ENCODE data around the gene TRMT10A.

Gene TRMT10A, protein sequence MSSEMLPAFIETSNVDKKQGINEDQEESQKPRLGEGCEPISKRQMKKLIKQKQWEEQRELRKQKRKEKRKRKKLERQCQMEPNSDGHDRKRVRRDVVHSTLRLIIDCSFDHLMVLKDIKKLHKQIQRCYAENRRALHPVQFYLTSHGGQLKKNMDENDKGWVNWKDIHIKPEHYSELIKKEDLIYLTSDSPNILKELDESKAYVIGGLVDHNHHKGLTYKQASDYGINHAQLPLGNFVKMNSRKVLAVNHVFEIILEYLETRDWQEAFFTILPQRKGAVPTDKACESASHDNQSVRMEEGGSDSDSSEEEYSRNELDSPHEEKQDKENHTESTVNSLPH

DNA sequence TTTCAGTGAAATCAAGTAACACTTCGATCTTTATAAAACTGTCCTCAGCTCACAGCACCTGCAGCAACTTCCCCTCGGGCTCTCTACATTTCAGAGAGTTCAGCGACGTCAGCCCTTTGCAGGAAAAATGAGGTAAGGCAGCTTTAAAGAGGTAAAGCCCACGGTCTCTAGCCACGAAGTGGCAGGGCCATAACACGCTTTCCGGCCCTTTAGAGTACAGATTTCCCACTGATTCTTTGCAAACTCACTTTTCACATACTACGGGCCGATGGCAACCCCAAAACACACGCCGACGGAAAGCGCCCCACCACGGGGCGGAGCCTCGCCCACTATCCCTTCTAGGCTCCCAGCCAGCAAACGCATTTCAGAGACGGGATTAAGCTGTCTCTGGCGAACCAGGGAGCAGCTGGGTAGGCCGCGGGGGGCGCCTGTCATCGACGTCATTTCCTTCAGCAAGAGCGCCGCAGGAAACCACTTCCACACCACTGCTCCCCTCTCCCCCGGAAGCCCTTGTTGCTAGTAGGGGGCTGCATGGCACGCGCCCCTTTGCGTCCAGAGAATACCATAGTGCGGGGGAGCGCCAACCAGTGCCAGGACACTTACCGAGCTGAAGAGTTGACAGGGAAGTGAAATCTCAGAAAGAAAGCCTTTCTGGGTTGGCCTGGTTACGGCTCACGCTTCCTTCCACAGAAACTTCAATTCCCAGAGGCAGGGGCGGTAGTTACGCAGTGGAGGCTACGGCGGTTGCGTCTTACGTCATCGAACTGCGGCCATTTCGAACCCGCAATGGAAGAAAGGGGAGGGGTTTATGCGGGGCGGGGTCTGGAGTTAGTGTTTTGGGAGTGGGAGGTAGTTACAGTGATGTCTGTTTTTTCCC lies at the start of gene TRMT10A:
Gene TRMT10A, minus strand, starts transcription at position 730 of the 877 bp plus-strand sequence. CDS start 4,701 bp downstream, outside the sequence.
- in situ Hi-C loops (cut with MboI; ENCODE audit: low sequenced_read_pairs), result loop anchor here (25.0 kb wide), 2 partner anchors 249 to 324 kb away; partner anchors contain the start of genes DAPP1 and LAMTOR3

DNA sequence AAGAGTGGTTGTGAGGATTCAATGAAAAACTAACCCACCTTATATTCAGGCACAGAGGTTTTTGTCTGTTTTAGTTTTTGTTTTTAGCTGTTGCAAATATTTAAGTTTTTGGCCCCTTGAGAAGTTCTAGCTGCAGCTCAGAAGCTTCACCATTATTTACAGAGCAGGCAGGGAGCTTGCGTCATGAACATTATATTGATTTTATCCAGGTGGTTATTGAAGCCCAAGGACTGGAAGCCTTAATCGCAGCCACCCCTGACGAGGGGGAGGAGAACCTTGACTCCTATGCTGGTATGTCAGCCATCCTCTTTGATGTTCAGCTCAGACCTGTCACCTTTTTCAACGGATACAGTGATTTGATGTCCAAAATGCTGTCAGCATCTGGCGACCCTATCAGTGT lies 48.9 kb upstream of the TRMT10A start:
- in situ Hi-C loops (cut with MboI; ENCODE audit: low sequenced_read_pairs), result no loop called here

DNA sequence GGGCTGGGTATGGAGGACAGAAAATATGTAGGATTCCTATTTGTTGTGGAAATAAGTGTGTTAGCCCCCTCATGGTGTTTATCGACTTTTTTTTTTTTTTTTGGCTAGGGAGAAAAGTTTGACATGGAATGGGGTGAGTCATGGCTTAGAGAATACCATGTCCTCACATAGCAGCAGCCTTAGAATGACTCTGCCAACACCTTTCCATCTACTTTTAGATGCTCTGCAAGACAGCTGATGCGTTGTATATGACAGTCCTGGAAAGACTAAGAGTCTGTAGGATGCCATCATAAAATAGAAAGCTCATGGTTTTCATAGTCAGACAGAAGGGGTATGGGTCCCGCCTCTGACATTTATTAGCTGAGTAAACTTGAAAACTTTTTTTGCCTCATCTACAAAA lies 48.4 kb upstream of the TRMT10A start:
- in situ Hi-C loops (cut with MboI; ENCODE audit: low sequenced_read_pairs), result no loop called here

DNA sequence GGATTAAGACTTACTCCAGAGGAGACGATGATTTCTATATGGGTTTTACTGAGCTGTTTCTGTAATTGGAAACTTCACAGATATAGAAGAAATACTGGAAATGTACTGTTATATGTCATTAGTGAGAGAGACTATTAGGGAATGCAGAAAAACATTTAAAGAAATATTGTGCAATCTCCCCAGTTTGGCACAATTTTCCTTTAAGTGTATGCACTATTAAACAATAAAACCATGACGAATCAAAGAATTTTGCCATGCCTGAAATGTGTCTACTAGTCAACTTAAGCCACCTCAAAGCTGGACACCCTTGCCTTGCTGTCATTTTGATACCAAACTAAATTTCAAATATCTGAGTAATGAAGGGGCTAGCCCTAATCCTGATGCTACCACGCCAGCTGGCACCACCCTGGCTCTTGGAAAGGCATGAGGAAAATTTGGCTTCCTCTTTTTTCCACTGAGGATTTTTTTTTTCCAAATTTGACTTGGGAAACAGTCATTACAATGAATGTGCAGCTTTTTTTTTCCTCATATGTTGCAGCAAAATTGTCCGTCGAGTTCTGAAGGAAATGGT lies 46.9 kb upstream of the TRMT10A start:
- in situ Hi-C loops (cut with MboI; ENCODE audit: low sequenced_read_pairs), result no loop called here

DNA sequence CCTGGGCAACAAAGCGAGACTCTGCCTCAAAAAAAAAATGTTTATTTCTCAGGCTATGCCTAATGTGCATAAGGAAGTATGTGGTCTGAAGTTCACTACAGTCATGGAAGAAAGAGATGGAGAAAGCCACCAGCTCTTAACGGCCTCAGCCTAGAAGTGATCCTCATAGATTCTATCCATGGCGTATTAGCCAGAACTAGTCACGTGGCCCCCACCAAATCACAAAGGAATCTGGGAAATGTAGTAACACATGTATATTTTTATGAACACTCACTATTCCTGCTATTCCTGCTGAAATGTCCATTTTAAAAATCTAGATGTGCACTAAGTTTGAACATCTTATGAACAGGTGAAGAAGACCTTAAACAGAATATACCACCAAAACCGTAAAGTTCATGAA lies 44.6 kb upstream of the TRMT10A start:
- in situ Hi-C loops (cut with MboI; ENCODE audit: low sequenced_read_pairs), result no loop called here

DNA sequence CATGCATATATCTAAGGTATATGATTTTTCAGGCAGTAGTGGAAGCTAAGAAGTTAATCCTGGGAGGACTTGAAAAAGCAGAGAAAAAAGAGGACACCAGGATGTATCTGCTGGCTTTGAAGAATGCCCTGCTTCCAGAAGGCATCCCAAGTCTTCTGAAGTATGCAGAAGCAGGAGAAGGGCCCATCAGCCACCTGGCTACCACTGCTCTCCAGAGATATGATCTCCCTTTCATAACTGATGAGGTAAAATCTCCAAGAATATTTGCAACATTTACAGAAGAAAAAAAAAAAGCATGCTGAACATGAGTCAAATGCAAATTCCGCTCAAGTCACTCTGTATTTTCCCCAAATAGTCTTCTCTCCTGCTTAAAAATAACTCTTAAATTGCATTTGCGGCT lies 42.9 kb upstream of the TRMT10A start:
- in situ Hi-C loops (cut with MboI; ENCODE audit: low sequenced_read_pairs), result no loop called here

DNA sequence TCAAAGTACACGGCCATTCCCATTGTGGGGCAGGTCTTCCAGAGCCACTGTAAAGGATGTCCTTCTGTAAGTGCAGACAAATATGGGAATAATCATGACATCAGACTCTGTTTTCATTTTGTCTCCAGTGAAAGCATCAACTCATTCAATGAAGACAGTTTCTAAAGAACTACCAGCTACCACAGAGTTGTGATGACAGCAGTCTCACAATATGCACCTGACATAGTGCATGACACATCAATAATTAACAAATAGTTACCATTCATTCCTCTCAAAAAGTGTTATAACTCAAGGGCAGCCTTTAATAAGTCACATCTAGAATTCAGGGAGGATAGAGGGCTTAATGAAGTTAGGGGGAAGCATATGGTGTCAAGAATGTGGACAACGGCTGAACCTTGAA lies 31.0 kb upstream of the TRMT10A start:
- in situ Hi-C loops (cut with MboI; ENCODE audit: low sequenced_read_pairs), result no loop called here

DNA sequence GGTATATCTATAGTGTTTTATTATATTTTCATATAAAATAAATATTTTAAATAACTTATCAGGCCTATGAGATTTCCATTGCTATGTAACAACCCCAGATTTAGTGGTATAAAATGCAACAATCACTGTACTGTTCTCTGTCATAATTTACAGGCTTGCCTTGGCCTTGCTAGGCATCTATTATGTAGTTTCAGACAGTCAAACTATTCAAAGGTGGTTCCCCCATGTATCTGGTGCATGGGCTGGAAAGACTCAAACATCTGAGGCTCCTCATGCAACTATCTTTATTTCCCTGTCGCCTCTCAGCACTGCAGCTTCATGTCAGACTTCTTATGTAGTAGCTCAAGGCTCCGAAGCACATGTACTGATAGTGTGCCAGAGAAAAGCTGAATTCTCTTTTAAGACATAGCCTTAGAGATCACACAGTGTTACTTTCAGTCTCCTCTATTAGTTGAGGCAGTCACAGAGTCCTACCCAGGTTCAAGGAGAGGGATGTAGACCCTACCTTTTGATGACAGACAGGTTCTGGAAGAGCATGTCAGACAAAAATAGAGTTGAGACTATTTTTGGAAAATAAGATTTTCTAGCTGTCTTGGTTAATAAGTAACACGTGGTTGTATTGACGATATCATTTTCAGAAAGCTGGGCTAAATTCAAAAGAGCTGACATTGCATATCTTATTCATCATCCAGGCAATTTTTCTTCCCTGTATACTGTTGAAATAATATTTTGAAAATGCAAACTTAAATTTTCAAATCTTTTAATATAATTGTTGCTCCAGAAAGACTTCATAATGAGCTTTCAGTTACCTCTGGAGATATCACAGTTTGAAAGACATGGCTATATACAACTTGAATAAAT lies 30.2 kb upstream of the TRMT10A start:
- in situ Hi-C loops (cut with MboI; ENCODE audit: low sequenced_read_pairs), result no loop called here

DNA sequence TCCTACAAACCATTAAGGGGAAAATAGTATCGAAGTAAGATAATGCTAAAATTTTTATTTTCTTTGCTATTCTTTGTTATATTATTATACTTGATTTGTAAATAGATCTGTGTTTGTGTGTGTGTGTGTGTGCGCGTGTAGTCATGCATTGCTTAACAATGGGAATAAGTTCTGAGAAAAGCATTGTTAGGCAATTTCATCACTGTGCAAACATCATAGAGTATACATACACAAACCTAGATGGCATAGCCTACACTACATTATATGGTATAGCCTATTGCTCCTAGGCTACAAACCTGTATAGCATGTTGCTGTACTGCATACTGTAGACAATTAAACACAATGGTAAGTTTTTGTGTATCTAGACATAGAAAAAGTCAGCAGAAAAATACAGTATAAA lies 27.9 kb upstream of the TRMT10A start:
- in situ Hi-C loops (cut with MboI; ENCODE audit: low sequenced_read_pairs), result no loop called here

DNA sequence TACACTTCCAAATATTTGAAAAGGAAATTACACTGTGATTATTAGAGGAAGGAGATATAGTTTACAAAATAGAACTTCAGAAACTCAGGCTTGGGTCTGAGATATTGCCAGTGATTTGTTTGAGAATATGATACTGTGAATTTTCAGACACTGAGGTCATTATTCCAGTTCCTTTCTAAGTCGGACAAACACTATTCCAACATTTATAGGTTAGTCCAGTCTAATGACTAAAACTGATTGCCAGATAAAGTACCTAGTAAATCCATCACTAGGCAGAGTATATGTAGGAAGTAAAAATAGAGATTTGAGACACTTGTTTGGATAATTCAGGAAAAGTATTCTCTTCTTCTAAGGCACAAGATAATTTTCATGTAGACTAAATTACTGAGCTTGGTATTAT lies 24.0 kb upstream of the TRMT10A start:
- in situ Hi-C loops (cut with MboI; ENCODE audit: low sequenced_read_pairs), result no loop called here

DNA sequence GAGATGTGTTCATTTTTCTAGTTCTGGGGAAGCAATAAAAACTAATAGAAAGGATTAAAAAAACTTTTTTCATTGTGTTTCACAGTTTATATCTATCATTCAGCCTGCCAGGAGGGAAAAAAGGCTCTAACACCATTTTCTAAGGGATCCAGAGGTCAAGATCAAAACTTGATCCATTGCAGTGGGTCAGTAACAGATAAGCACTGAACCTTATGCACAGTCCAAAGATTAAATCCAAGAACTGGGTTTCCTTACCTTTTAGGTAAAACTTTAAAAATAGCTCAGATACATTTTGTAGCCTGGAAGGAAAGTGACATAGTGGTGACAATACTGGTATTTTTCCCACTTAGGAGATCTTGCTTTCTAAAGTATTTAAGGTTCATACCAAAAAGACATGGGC lies 23.5 kb upstream of the TRMT10A start:
- in situ Hi-C loops (cut with MboI; ENCODE audit: low sequenced_read_pairs), result no loop called here

DNA sequence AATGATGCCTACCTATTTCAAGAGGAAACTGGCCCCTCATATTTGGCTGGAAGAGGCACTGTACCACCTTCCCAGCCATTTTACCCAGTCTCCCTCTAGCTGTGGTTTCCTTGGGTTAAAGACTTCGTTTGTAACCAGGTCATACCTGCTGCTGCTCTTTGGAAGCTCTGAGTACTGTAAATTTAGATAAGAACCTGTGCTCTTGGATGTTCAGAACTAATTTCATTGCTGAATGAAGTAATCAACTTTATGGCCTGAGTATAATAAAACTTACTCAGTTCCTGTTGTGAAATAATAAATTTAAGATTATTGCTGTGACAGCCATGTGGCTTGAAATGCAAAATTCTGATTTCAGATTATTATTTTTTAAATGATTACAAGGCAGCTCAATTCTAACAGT lies 23.0 kb upstream of the TRMT10A start:
- in situ Hi-C loops (cut with MboI; ENCODE audit: low sequenced_read_pairs), result no loop called here

DNA sequence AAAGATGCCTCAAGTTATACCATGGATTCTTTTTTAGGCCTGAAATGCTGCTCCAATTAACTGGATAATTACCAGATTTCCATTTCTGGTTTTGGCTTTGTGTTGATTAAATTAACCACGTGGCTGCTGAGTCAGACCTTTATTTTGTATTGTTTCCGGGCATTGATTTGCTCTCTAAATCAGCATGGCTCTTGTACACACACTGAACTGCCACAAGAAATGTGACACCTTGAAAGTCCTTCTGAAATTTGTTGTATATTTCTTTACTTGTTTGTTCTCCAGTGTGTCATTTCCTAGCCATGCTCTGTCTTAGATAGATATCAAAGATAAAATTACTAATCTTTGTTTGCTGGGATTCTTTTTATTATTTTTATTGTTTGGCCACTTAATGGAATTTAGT lies 22.5 kb upstream of the TRMT10A start:
- in situ Hi-C loops (cut with MboI; ENCODE audit: low sequenced_read_pairs), result no loop called here

DNA sequence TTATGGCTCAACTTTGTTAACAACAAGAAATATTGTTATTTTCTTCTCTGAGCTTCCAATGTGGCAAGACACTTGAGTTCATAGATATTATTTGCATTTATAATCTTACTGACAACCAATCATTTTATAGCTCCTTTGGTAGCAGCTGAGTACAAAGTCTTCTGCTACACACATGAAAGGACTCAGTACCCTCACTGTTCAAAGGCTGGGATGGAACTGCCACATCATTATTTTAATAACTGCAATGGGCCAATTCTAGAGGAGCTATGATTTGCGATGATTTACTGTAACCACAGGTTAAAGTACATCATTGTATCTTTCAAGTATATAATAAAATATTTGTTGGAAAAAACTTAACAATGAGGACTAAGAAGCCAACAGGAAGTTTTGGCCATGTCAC lies 21.7 kb upstream of the TRMT10A start:
- in situ Hi-C loops (cut with MboI; ENCODE audit: low sequenced_read_pairs), result no loop called here

DNA sequence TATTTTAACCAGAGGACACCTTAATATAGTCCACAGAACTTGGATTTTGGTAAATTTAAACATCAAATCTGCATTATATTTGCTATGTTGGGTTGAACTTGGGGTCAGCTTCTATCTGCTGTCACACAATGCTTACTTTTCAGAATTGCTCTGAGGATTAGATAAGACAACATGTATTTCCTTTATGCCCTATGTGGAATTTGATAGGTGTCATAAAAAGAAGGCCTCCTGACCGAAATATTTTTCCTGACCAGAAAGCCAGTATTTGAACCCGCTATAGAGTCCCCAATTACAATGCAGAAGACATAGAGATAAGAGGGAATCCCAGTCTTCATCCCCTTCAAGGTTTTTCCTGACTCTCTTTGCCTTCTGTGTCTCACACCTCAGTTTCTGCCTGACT lies 14.9 kb upstream of the TRMT10A start:
- in situ Hi-C loops (cut with MboI; ENCODE audit: low sequenced_read_pairs), result no loop called here

DNA sequence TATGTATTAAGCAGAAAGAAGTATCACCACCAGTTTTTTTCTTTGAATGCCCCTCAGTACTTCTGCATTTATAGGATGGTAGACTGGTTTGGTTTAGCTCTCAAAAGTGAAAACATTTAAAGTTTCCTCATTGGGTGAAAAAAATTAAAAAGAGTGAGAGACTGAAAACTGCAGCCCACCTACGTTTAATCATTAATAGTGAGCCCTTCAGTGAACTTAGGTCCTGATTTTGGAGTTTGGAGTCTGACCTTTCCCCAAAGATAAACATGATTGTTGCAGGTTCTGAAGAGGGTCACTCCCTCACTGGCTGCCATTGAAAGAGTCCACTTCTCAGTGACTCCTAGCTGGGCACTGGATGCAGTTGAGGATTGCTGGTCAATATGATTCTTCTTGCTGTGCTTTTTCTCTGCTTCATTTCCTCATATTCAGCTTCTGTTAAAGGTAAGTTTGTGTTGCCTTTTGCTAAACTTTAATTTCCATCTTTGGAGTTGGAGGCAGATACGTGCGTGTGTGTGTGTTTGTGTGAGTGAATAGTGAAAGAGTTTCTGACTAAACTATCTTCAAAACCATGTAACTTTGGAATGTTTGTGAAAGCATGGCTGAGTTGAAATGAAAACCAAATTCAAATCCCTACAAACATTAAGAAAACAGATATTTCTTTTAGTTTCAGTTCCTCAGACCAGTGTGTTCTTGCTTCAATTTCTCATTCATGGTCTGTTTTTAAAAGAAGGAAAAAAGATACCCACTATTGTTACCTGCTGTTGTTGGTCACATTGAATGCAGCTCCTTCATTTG lies 10.9 kb upstream of the TRMT10A start, which contains the start of gene MTTP:
Gene MTTP, plus strand, starts transcription at position 295 of the 795 bp plus-strand sequence. Its CDS starts 86 bp downstream, at position 381.
- in situ Hi-C loops (cut with MboI; ENCODE audit: low sequenced_read_pairs), result loop anchor here (25.0 kb wide), 2 partner anchors 238 to 313 kb away; partner anchors contain the start of genes DAPP1 and LAMTOR3

DNA sequence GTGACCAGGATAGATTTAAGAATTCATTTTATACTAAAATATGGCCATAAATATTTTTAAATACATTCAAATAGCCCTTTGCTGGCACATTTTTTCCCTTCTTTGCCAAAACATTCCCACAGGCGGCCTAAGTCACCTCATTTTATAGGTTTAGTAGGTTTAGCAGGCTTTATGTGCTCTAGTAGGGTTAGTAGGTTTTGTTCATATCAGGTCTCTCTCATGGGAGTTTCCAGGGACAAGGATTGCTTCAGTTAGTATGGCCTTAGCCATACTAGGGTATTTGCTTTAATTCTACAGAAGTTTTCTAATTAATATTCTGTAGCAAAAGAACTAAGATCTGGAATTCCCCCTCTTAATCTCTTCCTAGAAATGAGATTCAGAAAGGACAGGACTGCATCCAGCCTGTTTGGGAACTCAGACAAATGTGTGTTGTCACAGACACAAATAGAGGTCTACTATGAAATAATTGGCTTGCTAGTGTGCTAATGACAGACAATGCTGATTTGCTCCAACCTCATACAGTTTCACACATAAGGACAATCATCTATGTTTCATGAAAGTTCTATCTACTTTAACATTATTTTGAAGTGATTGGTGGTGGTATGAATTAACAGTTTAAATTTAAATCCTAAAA lies 10.0 kb upstream of the TRMT10A start:
- in situ Hi-C loops (cut with MboI; ENCODE audit: low sequenced_read_pairs), result loop anchor here (25.0 kb wide), 2 partner anchors 238 to 313 kb away; partner anchors contain the start of genes DAPP1 and LAMTOR3

DNA sequence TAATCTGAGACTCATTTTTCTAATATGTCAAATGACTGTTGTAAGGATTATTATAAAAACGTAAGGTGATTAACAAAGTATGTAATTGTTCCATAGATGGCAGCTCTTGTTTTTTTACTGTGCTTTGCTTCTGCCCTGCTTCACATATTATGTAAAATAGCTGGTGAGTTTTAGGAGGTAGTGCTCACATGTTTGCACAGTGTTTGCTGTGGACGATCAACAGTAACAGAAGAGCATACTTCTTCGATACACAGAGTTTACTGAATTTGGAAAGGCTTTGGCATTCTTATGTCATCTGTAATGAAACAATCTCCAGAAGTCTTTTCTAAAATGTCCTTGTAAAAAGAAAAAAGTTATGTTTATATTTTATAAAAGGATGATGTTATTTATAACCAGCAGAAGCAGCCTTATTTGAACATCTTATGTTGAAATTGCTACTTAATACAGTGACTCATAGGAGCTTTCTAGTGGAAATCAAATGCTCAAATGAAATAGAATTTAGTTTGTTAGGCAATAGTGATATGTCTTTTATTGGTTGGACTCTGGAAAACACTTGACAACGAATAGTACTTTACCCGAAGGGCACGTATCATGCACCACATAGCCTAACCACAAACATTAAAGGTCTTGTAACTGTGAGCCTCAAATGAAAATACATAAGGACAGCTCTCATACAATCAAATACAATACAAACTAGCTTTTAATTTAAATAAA lies 8.8 kb upstream of the TRMT10A start:
- in situ Hi-C loops (cut with MboI; ENCODE audit: low sequenced_read_pairs), result loop anchor here (25.0 kb wide), 2 partner anchors 240 to 315 kb away; partner anchors contain the start of genes DAPP1 and LAMTOR3

Measured in HL-60/S4 treated with retinoic acid at 250 ng/mL for 4 days and 3 days (cell line).